GM19395 (cell line): Measurements from ENCODE around the gene ACTBL2.

Source experiments
- ATAC-seq: cut with Tn5 transposase; IDR thresholded peaks from one replicate; pipeline ENCODE4 v1.9.1; 2021; ENCODE audit warnings: mild to moderate bottlenecking, moderate library complexity; ENCODE audit not compliant: unreplicated experiment

The ACTBL2 gene

GRCh38 chr5:57450991-57451876 lies 31.4 kb downstream of the ACTBL2 start:
- no peak for ATAC-seq

DNA sequence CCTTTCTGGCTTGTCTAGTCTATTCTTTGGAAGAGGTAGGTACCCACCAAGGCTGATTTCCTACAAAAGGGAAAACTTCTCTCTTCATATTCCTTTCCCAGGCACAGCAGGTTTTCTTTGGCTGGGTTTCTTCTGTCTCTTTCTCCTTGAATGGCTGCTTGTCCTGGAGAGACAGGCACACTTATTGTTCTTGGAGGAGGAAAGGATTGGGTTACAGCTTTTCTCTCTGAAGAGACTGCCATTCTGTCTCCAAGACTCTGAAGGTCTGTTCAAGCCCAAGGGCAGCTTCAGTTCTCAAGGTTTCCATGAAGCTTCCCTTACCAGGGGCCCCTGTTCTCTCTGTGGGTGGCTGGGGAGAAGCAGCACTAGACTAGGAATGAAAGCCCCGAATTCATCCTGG lies 33.9 kb downstream of the ACTBL2 start:
- no peak for ATAC-seq

DNA sequence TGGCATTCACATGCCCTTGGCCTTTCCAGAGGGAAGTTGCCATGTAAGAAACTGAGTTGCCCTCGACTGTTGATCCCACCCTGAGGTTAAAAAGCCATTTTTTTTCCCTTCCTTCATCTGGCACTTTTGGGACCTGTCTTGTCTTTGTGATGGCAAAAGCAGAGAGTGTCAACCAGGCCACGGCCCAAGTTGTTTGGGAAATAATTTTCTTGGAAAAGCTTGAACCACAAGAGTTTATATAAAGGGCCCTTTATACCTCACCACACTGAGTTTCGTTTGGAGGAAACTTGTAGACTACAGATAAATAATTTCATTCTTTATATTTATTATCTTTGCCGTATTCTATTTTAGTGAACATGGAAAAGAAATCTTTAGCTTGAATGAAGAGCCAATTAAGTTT lies 34.3 kb downstream of the ACTBL2 start:
- ATAC-seq, result no peak

- no peak for ATAC-seq
These were observed 35.0 kb downstream of the ACTBL2 start for GRCh38 chr5:57447658-57448057.

DNA sequence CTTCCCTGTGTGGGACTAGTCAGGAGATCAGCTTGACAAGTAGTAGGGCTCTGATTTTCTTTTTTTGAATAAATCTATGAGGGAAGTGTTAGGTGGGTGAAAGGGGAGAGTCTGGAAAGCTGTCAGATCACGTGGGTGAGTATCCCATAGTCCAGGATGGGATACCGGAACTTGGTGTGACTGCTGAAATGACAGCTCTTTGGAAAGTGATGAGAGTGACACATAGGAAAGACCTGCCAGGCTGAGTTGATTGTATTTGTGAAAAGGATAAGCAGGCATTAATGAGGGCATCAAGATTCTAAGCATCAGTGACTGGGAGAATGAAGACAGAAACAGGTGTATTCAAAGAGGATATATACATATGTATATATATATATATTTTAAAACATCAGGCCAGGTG lies 35.6 kb downstream of the ACTBL2 start:
- no peak for ATAC-seq

DNA sequence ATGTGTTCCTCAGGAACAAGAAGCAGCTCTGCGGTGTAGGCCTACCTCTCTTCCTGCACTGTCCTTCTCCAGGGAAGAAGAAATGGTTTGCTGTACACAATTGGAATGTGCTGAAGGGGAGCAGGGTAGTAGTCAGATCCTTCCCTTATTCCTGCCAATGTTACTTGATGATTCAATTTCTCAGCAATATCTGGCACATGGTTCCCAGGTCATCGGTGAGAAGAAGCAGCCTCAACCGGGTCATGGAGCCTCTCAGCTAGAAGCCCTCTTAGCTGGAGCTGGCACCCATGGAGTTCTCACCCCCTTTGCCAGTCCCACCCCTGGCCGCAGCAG lies 36.9 kb downstream of the ACTBL2 start:
- no peak for ATAC-seq

DNA sequence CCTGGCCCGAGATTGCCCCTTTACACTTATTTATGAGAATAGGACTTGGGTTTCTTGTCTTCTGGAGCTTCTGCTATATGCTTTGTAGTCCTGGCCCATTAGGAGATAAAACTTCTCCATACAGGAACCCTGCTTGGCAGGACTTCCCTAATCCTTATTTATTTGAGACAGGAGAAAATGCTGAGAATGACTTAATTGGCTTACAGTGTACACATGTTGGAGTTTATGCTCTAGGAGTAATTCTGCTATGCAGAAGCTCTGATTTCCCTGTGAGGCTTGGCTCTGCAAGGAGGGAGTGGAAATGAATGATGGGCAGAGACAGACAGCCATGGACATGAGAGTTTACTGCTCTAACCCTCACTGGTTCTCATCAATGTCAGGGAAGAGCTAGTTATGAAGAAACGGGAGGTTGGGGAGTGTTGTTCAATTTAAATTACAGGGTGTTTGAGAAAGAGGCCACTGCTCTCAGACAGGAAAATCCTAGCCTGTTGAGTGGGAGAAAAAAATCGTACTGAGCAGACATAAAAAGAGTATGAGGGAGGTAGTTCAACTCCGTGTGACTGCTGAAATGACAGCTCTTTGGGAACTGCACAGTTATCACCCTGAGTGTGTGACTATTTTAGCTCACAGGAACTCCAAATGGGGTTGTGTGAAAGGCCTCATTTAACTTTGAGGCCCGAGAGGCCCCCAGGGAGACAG lies 37.5 kb downstream of the ACTBL2 start:
- no peak for ATAC-seq

GRCh38 chr5:57442080-57442839 lies 40.4 kb downstream of the ACTBL2 start:
- no peak for ATAC-seq

GRCh38 chr5:57441557-57441956 lies 41.1 kb downstream of the ACTBL2 start:
- no peak for ATAC-seq

GRCh38 chr5:57439601-57440000 lies 43.0 kb downstream of the ACTBL2 start:
- no peak for ATAC-seq

- ATAC-seq, result no peak
These were observed 44.4 kb downstream of the ACTBL2 start for GRCh38 chr5:57437976-57438805.

DNA sequence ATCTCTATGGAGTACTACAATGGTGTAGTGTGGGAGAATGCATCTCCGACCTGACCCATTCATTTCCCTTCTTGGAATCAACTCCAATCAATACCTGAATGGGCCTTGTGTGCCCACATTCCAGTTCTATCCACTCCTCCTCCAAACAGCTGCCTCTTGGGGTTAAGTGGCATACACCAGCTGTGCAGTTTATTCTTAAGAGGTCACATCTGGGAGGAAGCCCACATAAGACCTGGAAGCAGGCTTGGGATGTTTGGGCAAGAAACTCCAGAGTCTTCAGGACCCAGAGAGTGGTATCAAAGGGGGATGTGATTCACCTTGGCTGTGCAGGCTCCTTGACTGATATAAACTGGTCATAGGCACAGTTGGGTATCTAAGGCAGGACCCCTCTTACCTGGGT lies 46.0 kb downstream of the ACTBL2 start:
- ATAC-seq, result no peak

- ATAC-seq, result no peak
These were observed 46.9 kb downstream of the ACTBL2 start for GRCh38 chr5:57435701-57436134.

GRCh38 chr5:57434683-57435082 lies 47.9 kb downstream of the ACTBL2 start:
- no peak for ATAC-seq

GRCh38 chr5:57434227-57434640 lies 48.4 kb downstream of the ACTBL2 start:
- no peak for ATAC-seq

- ATAC-seq, result no peak
These were observed 49.7 kb downstream of the ACTBL2 start for GRCh38 chr5:57432876-57433275.

DNA sequence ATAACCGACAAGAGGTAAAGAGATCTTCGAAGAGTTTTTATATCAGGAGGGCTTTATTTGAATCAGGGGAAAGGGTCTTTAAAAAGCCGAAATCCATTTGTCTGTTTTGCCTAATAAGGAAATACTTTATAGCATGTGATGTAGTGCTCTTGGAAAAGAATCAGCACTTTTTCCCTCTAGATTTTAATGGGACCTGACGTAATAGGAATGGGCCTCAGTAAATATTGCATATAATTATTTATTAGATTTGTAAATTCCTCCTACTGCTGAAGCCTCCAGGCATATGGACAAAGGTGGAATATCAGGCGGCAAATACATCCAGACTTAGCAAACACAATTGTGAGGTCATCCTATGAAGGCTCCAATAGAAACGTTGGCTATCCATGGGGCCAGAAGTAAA lies 50.9 kb downstream of the ACTBL2 start:
- ATAC-seq, result no peak
